Measurements from ENCODE around the gene HECW1.

- TF ChIP-seq POLR2A (IDR thresholded peaks at IDR 0.05) (no peak), CTCF (IDR thresholded peaks at IDR 0.05) (no peak)
These were observed 17.9 kb downstream of the HECW1 start for GRCh38 chr7:43130347-43130746.

Measured in upper lobe of left lung (tissue), 4 donors.